ENCODE data around the gene GORASP1.

GORASP1 gene

GRCh38 chr3:39101022-39101689 is 6.3 kb downstream of the GORASP1 start:
- peak; percentile 63 for DNase-seq

- no peak for DNase-seq
These were observed 6.9 kb downstream of the GORASP1 start for GRCh38 chr3:39100500-39100886.

- DNase-seq, result no peak
These were observed 7.5 kb downstream of the GORASP1 start for GRCh38 chr3:39099738-39100499.

- no peak for DNase-seq
These were observed 8.2 kb downstream of the GORASP1 start for GRCh38 chr3:39099242-39099641.

GRCh38 chr3:39098473-39099000 is 8.9 kb downstream of the GORASP1 start:
- no peak for DNase-seq

GRCh38 chr3:39097716-39098472 is 9.5 kb downstream of the GORASP1 start:
- no peak for DNase-seq

- DNase-seq, result no peak
These were observed 10.7 kb downstream of the GORASP1 start for GRCh38 chr3:39096775-39097174.

GRCh38 chr3:39095778-39096177 is 11.6 kb downstream of the GORASP1 start:
- DNase-seq, result no peak

GRCh38 chr3:39094851-39095677 is 12.4 kb downstream of the GORASP1 start:
- DNase-seq, result no peak

GRCh38 chr3:39090922-39091321 is 16.5 kb downstream of the GORASP1 start:
- no peak for DNase-seq

- no peak for DNase-seq
These were observed 18.5 kb downstream of the GORASP1 start for GRCh38 chr3:39088889-39089288.

GRCh38 chr3:39088456-39088855 is 19.0 kb downstream of the GORASP1 start:
- no peak for DNase-seq

- no peak for DNase-seq
These were observed 21.3 kb downstream of the GORASP1 start for GRCh38 chr3:39086144-39086543.

- DNase-seq, result no peak
These were observed 24.6 kb downstream of the GORASP1 start for GRCh38 chr3:39082666-39083313.

- no peak for DNase-seq
These were observed 27.4 kb downstream of the GORASP1 start for GRCh38 chr3:39080026-39080425.

- peak; percentile 34 to 38 for DNase-seq
These were observed 27.9 kb downstream of the GORASP1 start for GRCh38 chr3:39079530-39079929.

- no peak for DNase-seq
These were observed 31.5 kb downstream of the GORASP1 start for GRCh38 chr3:39075910-39076309.

GRCh38 chr3:39068556-39068955 is 38.9 kb downstream of the GORASP1 start:
- no peak for DNase-seq

- DNase-seq, result no peak
These were observed 40.1 kb downstream of the GORASP1 start for GRCh38 chr3:39067286-39067685.

- DNase-seq, result peak; percentile 89 to 90
These were observed 42.2 kb downstream of the GORASP1 start for GRCh38 chr3:39065197-39065596.

- DNase-seq, result no peak
These were observed 42.8 kb downstream of the GORASP1 start for GRCh38 chr3:39064646-39065045.

GRCh38 chr3:39063143-39063542 is 44.3 kb downstream of the GORASP1 start:
- DNase-seq, result no peak
